ENCODE measurements around the gene UNG. TPM values are rescaled to one million over a fixed set of nuclear protein-coding genes. Genes with fewer than 3 reads are reported as not detected.

Gene UNG
- total and polyA plus RNA-seq, 2 of the 4 experiments (the other 2 are of a cell fraction), result 13.3 to 16.0 TPM

DNA sequence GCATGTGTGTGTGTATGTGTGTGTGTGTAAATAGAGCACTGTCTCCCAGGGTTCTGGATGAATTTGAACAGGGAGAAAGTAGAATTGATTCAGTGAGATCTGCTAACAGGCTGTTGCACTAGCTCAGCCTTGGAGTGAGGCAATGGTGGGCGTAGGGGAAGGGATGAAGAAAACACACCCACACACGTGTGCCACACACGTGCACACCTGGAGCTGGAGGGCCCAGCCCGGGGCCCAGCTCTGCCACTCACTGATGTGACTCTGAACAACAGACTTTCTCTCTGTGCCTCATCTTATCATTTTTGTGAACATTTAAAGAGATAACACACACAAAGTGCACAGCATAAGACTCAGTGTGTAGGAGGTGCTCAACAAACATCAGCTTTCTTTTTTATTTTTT lies 23.2 kb downstream of the UNG start:
- DNase-seq (no peak), ATAC-seq (ENCODE audit: low read depth) (no peak)
- Histone ChIP-seq H2BK5ac (ENCODE audit: low read depth, low read length, poor library complexity, severe bottlenecking) (no peak overlapping the region), H3K23ac (ENCODE audit: low read depth, low read length) (no peak overlapping the region), H2AK5ac (ENCODE audit: low read depth, low read length) (no peak overlapping the region), H2AFZ (replicated peaks; ENCODE audit: low read length, poor library complexity) (no peak overlapping the region), H3K4me1 (ENCODE audit: control insufficient read depth, insufficient read depth, low read length) (no peaks in the 10 kb centered on the region), H3K9me3 (ENCODE audit: control insufficient read depth, insufficient read depth, low read length) (no peaks in the 10 kb centered on the region), H3K27ac (ENCODE audit: insufficient read depth, low read length) (no peak overlapping the region), H3K4me2 (ENCODE audit: low read depth, low read length) (no peak overlapping the region), H3K4ac (ENCODE audit: low read depth, low read length) (no peak overlapping the region), H3K14ac (replicated peaks; ENCODE audit: low read depth, low read length) (no peak overlapping the region), H4K8ac (ENCODE audit: low read depth in 2 of 2, low read length in 2 of 2) (no peak overlapping the region), H4K91ac (ENCODE audit: insufficient read depth, low read depth, low read length) (no peak overlapping the region), H3K79me1 (ENCODE audit: low read depth in 1 of 2, low read length in 2 of 2) (no peaks in the 10 kb centered on the region), H3K9ac (ENCODE audit: low read depth, low read length) (no peak overlapping the region), H2BK120ac (ENCODE audit: low read depth, low read length) (no peak overlapping the region), H3K18ac (ENCODE audit: low read depth, low read length) (no peak overlapping the region), H3K27me3 (ENCODE audit: control insufficient read depth, insufficient read depth, low read length) (no peaks in the 10 kb centered on the region), H4K20me1 (ENCODE audit: insufficient read depth, low read length) (no peaks in the 10 kb centered on the region), H2BK15ac (ENCODE audit: low read depth, low read length) (no peak overlapping the region), H3K56ac (ENCODE audit: extremely low read depth, insufficient read depth, low read length) (no peak overlapping the region), H4K5ac (ENCODE audit: low read depth, low read length) (no peak overlapping the region), H2AK9ac (replicated peaks; ENCODE audit: low read depth, low read length, poor library complexity) (no peak overlapping the region), H2BK20ac (ENCODE audit: low read depth, low read length) (no peak overlapping the region), H3K9me1 (ENCODE audit: insufficient read depth, low read length) (no peaks in the 10 kb centered on the region), H3K36me3 (ENCODE audit: control insufficient read depth, insufficient read depth, low read length) (no peaks in the 10 kb centered on the region), H3K4me3 (ENCODE audit: insufficient read depth, low read depth, low read length) (no peak overlapping the region)
- CTCF ChIA-PET, result interaction anchor here (0.9 to 1.5 kb wide), 3 partner anchors 9 to 273 kb away, joined by 3 to 4 read pairs (median 3); no protein-coding TSS in a partner anchor
- POLR2A ChIA-PET (ENCODE audit: unreplicated experiment), result no interaction called here
- dilution Hi-C loops (cut with HindIII; ENCODE audit: low sequenced_read_pairs, unreplicated experiment) (no loop called here), in situ Hi-C loops (cut with MboI; ENCODE audit: low sequenced_read_pairs) (no loop called here), intact Hi-C loops (cut with micrococcal nuclease) (no loop called here)
- no TSS peak for BruUV-seq (replicated peaks)
- WGBS, 2 experiments (ENCODE audit: extremely low coverage in 2 of 2, insufficient read length in 1 of 2), result no CpG with 5 or more reads among the region's 4 CpGs
- no peak for TF ChIP-seq MAFK (IDR thresholded peaks at IDR 0.05; ENCODE audit: low read depth, low read length)
- no peak for TF ChIP-seq RAD21 (IDR thresholded peaks at IDR 0.05; ENCODE audit: low read length)
- TF ChIP-seq, protein P1, sequence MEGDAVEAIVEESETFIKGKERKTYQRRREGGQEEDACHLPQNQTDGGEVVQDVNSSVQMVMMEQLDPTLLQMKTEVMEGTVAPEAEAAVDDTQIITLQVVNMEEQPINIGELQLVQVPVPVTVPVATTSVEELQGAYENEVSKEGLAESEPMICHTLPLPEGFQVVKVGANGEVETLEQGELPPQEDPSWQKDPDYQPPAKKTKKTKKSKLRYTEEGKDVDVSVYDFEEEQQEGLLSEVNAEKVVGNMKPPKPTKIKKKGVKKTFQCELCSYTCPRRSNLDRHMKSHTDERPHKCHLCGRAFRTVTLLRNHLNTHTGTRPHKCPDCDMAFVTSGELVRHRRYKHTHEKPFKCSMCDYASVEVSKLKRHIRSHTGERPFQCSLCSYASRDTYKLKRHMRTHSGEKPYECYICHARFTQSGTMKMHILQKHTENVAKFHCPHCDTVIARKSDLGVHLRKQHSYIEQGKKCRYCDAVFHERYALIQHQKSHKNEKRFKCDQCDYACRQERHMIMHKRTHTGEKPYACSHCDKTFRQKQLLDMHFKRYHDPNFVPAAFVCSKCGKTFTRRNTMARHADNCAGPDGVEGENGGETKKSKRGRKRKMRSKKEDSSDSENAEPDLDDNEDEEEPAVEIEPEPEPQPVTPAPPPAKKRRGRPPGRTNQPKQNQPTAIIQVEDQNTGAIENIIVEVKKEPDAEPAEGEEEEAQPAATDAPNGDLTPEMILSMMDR (conservative IDR thresholded peaks at IDR 0.05; ENCODE audit: low read depth, low read length), result no peak
- no peak for TF ChIP-seq MXI1 (IDR thresholded peaks at IDR 0.05; ENCODE audit: borderline replicate concordance, low read depth, low read length)
- no peak for TF ChIP-seq CHD1 (IDR thresholded peaks at IDR 0.05; ENCODE audit: low read depth, low read length)
- TF ChIP-seq NFE2L2 (IDR thresholded peaks at IDR 0.05; ENCODE audit: low read depth, low read length), result no peak
- TF ChIP-seq MAZ (IDR thresholded peaks at IDR 0.05; ENCODE audit: borderline replicate concordance, low read depth, low read length), result no peak
- no peak for TF ChIP-seq RCOR1 (IDR thresholded peaks at IDR 0.05; ENCODE audit: insufficient replicate concordance, low read length)
- TF ChIP-seq, protein P2, sequence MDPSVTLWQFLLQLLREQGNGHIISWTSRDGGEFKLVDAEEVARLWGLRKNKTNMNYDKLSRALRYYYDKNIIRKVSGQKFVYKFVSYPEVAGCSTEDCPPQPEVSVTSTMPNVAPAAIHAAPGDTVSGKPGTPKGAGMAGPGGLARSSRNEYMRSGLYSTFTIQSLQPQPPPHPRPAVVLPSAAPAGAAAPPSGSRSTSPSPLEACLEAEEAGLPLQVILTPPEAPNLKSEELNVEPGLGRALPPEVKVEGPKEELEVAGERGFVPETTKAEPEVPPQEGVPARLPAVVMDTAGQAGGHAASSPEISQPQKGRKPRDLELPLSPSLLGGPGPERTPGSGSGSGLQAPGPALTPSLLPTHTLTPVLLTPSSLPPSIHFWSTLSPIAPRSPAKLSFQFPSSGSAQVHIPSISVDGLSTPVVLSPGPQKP (IDR thresholded peaks at IDR 0.05; ENCODE audit: borderline replicate concordance, low read depth, low read length), result no peak
- TF ChIP-seq SMC3 (IDR thresholded peaks at IDR 0.05; ENCODE audit: low read depth, low read length), result no peak
- TF ChIP-seq POLR2A (IDR thresholded peaks at IDR 0.05; ENCODE audit: low read depth, low read length), result no peak
- TF ChIP-seq, protein P3, sequence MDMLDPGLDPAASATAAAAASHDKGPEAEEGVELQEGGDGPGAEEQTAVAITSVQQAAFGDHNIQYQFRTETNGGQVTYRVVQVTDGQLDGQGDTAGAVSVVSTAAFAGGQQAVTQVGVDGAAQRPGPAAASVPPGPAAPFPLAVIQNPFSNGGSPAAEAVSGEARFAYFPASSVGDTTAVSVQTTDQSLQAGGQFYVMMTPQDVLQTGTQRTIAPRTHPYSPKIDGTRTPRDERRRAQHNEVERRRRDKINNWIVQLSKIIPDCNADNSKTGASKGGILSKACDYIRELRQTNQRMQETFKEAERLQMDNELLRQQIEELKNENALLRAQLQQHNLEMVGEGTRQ (IDR thresholded peaks at IDR 0.05; ENCODE audit: low read depth, low read length), result no peak
- no peak for TF ChIP-seq RFX5 (IDR thresholded peaks at IDR 0.05; ENCODE audit: low read depth, low read length)
- TF ChIP-seq CEBPB (IDR thresholded peaks at IDR 0.05; ENCODE audit: low read depth, low read length), result no peak
